Bronchial epithelial cell (primary cell): Measurements from ENCODE around the gene TMCC3. TPM values are rescaled to one million over a fixed set of nuclear protein-coding genes. Genes with fewer than 3 reads are reported as not detected.

Experiments used
- DNase-seq: peaks from one replicate; pipeline ENCODE4 v3.0.0-alpha.2; 2010; ENCODE audit warnings: low read depth
- FAIRE-seq: peaks from 2 replicates; lab custom pipeline; 2011; peaks lifted over from hg19 to GRCh38; lab: Jason Lieb, UNC
- H3K27me3 ChIP-seq: 2 replicates; pipeline ENCODE4 v1.5.1; 2011; ENCODE audit warnings: low read length; ENCODE audit not compliant: control insufficient read depth, insufficient read depth
- H3K36me3 ChIP-seq: 2 replicates; pipeline ENCODE4 v1.5.1; 2011; ENCODE audit warnings: low read length; ENCODE audit not compliant: control insufficient read depth, insufficient read depth
- H3K4me3 ChIP-seq: 2 replicates; pipeline ENCODE4 v1.5.1; 2011; ENCODE audit warnings: mild to moderate bottlenecking, low read depth, low read length, control low read depth
- CTCF ChIP-seq: IDR thresholded peaks from 2 replicates; pipeline ENCODE4 v1.5.1; 2011; ENCODE audit warnings: mild to moderate bottlenecking, moderate library complexity, low read length, control low read depth, inconsistent platforms; ENCODE audit not compliant: insufficient read depth, severe bottlenecking
- total RNA-seq: library from RNA; depleted of rRNA; stranded (reverse); fragments of >200 nt; gene quantifications from 2 replicates; pipeline ENCODE4 v1.2.1, GENCODE V29; 2014

Gene TMCC3
- total RNA-seq, 1 donor from 2014 or later: 5.8 TPM

GRCh38 chr12:94585626-94586025 is 64.7 kb downstream of the TMCC3 start:
- DNase-seq: no peak
- FAIRE-seq: peak; percentile 36
- Histone ChIP-seq H3K4me3 (no peak overlapping the region), H3K27me3 (no peaks in the 10 kb centered on the region), H3K36me3 (peaks cover 4% of the 10 kb centered on the region)
- no peak for TF ChIP-seq CTCF

GRCh38 chr12:94584377-94584776 is 66.0 kb downstream of the TMCC3 start:
- DNase-seq: no peak
- FAIRE-seq: no peak
- TF ChIP-seq CTCF: no peak
- H3K27me3 ChIP-seq: no peaks in the 10 kb centered on the region
- H3K4me3 ChIP-seq: no peak overlapping the region
- peaks cover 4% of the 10 kb centered on the region for H3K36me3 ChIP-seq

- Histone ChIP-seq H3K36me3 (peaks cover 5% of the 10 kb centered on the region), H3K4me3 (no peak overlapping the region), H3K27me3 (no peaks in the 10 kb centered on the region)
- DNase-seq (no peak), FAIRE-seq (no peak)
- TF ChIP-seq CTCF: no peak
Measured at GRCh38 chr12:94582591-94582990, 67.8 kb downstream of the TMCC3 start.

GRCh38 chr12:94575645-94576403 is 74.5 kb downstream of the TMCC3 start:
- Histone ChIP-seq H3K36me3 (peaks cover 4% of the 10 kb centered on the region), H3K27me3 (no peaks in the 10 kb centered on the region), H3K4me3 (no peak overlapping the region)
- DNase-seq: no peak
- no peak for FAIRE-seq
- no peak for TF ChIP-seq CTCF

GRCh38 chr12:94575024-94575423 is 75.3 kb downstream of the TMCC3 start:
- FAIRE-seq: no peak
- Histone ChIP-seq H3K4me3 (no peak overlapping the region), H3K36me3 (peaks cover 4% of the 10 kb centered on the region), H3K27me3 (no peaks in the 10 kb centered on the region)
- no peak for DNase-seq
- TF ChIP-seq CTCF: no peak

- FAIRE-seq: no peak
- peaks cover 1% of the 10 kb centered on the region for H3K36me3 ChIP-seq
Measured at GRCh38 chr12:94571556-94571955, 78.8 kb downstream of the TMCC3 start.

More at GRCh38 chr12:94571556-94571955, 78.8 kb downstream of the TMCC3 start:
- H3K4me3 ChIP-seq: no peak overlapping the region
- H3K27me3 ChIP-seq: no peaks in the 10 kb centered on the region
- DNase-seq: peak; percentile 68
- no peak for TF ChIP-seq CTCF
